Stimulated activated CD4-positive, alpha-beta T cell treated with anti-CD3 and anti-CD28 coated beads, TNF-alpha, amount 100 ng/mL, for 48 hours (primary cell): ENCODE data around the gene COA4.
"Not testable (repeated sequence)": the region's sequence is repeated elsewhere in the genome, so short reads cannot be mapped to it uniquely, and the experiment has no call there.

Source experiments
- DNase-seq, 3 donors: peaks; one replicate each; pipeline ENCODE4 v3.0.0-alpha.2; 2020; ENCODE audit warnings: low read depth in 3 of 3

COA4 gene

DNA sequence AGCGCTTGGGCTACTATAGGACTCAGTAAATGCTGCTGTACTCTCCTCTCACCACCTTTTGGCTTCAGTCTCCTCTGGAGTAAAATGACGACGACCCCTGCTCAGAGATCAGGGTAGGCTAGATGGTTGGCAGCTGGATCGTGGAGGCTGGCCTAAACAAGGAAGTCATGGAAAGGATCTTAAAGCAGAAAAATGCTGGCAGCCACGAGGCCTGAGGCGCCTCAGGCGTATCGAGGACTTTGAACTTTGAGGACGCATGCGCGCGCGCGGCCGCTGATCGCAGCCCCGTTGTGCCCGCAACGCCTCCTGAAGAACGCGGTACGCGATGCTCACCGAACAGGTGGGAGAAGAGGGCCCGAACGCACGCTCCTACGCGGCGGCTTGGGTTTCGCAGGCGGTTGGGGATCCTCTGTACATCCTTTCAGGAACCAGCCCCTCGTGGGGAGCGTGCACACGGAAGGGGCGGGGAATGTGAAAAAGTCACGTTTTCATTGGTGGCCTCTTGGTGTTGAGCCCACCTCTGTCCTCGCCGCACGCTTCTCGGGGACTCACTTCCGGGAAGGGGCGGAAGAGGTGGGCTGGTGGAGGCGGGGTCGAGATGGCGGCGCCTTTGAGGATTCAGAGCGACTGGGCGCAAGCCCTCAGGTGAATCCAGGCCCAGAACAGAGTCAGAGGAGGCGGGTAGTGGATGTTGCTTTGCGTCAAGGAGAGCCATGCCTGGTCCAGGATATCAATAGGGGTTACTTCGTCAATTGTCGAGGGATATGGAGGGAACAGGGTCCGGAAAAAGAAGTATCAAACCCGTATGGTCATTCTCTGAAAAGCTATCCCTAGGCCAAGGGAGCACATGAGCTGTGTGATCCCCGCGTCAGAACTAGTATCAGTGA is at the start of gene COA4, which contains the start of gene PAAF1:
TSS of gene COA4 (minus strand) at position 423 of the 887 bp plus-strand sequence. CDS start 3,468 bp downstream, outside the sequence.
TSS of gene PAAF1 (plus strand) at position 576 of the 887 bp plus-strand sequence. CDS start at position 599, 23 bp downstream.
- peak; percentile 90 to 93 (median 93) for DNase-seq

DNA sequence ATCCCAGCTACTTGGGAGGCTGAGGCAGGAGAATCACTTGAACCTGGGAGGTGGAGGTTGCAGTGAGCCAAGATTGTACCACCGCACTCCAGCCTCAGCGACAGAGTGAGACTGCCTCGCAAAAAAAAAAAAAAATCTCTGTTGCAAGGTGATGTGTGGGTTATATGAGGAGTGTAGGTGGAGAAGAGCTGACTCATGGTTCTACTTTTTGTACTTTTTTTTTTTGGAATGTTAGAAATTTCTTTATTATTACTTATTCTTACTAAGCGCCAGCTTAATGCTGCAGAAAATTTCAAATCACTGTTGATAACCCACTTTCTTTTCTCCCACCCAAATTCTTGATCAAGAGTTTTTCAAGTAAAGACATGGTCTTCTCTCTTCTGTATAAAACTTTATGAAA is 44.5 kb upstream of the COA4 start:
- no peak for DNase-seq

GRCh38 chr11:73916435-73916834 is 39.8 kb upstream of the COA4 start:
- no peak for DNase-seq

DNA sequence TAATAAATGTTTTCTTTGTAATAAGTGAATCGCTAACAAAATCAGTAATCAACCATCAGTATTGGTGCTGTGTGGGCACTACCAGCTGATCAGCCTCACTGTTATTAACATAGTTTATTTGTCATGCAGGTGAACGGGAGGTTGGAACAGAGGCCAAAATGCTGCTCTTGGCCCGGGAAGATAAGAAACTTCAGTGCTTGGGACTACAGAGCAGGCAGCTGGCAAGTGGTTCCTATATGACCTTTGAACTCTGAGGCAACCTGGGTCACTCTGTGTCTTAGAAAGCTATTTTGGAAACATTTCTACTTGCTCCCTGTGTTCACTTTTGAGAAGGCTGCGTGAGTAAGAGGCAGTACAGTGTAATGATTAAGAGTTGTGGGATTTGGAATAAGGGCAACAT is 37.6 kb upstream of the COA4 start:
- no peak for DNase-seq

DNA sequence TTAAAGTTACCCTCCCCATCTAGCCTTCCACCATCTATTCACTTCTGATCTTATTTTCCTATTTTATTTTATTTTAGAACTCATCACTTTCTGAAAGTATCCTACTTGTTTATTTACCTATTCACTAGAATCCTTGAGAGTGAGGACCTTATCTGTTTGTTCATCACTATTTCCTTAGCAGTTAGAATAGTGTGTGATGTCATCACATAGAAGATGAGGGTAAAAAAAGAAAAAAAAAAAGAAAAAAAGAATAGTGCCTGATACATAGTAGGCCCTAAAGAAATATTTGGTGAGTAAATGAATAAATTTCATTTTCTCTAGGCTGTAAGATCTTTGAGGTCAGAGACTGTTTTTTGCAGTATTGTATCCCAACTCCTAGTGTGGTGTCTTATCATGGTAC is 36.8 kb upstream of the COA4 start:
- DNase-seq = no peak

GRCh38 chr11:73912026-73912425 is 35.4 kb upstream of the COA4 start:
- no peak for DNase-seq

DNA sequence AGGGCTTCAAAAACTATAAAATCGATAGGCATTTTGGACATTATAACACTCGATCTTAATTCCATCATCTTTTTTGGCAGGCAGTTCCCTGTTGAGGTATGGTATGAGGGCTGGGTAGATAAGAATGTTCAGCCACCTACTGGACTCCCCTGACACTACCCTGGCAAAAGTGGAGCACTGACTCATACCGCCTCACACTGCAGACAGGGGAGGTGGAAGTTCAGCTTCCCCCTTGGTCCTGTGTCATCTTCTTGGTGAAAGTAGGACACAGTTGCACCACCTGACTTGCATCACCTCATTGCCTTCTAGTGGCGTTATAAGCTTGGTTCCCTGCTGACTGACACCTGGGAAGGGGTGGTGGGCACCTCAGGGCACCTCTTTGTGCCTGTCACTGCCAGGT is 30.5 kb upstream of the COA4 start:
- peak in 1 of 3 donors; percentile 4 for DNase-seq

- DNase-seq = no peak
These were observed 25.7 kb upstream of the COA4 start for GRCh38 chr11:73902303-73902702.

- DNase-seq = no peak
These were observed 18.2 kb upstream of the COA4 start for GRCh38 chr11:73894725-73895335.

DNA sequence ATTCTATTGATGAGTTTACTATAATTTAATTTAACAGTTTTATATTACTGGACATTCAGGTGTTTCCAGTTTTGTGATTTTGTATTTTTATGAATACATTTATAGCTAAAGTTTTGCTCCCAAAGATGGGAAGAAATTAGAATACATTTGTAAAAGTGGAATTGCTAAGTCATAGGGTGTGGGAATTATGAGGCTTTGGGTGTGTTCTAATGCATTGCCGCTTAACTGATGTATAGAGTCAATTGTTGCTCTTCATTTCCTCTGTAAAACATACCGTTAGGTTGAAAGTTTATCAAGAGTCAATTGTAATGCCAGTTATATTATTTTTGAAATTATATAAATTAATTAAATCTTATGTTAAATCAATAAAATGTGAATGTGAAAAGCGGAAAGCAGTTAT is 16.4 kb upstream of the COA4 start:
- no peak for DNase-seq

DNA sequence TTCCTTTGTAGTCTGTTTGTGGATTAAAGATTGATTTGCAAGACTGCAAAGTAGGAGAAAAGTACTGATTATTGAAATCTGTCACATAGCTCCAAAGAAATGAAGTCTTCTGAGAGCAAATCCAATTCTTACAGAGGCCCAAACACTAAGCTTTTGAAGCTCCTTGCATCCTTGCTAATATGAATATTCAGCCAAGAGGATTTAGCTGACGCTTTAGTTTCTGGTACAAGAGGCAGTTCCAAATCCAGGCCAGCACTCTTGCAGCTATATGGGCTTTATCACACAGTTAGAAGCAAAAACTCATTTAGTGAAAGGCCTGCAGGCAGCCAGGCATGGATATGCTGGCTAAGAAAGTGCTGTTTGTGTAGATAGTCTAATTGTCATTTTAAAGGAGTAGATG is 12.9 kb upstream of the COA4 start:
- DNase-seq = no peak

- no peak for DNase-seq
These were observed 12.4 kb upstream of the COA4 start for GRCh38 chr11:73889019-73889418.

DNA sequence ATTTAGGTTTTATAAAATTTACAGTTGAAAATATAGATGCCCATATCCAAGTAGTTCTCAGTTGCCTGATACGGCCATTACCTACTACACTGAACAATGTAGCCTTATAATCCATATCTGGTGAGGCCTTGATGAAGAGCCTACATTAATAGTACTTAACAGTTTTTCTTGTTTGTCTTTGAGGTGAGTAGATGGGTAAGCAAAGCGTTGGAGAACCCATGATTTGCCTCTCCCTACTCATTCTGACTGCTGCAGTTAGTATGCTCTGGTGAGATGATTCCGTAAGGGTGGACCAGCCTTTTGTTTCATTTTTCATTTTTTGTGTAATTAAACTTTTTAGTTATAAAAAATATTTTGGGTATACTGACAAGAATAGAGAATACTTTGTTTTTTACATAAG is 11.6 kb upstream of the COA4 start:
- no peak for DNase-seq

DNA sequence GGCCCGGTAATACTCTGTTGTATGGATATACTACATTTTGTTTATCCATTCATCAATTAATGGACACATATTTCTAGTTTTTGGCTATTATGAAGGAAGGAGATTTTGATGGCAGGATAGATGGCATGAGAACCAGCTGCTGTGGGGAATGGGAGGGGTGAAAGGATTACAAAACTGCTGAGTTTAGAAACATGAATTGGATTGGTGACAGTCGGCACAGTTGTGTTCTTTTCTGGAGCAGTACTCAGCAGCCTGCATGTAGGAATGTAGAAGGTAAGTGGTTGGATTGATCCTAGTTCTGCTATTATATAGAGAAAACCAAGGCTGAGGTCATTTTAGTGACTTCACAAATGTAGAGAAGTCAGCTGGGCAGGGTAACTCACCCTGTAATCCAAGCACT is 7.2 kb upstream of the COA4 start:
- DNase-seq = no peak

DNA sequence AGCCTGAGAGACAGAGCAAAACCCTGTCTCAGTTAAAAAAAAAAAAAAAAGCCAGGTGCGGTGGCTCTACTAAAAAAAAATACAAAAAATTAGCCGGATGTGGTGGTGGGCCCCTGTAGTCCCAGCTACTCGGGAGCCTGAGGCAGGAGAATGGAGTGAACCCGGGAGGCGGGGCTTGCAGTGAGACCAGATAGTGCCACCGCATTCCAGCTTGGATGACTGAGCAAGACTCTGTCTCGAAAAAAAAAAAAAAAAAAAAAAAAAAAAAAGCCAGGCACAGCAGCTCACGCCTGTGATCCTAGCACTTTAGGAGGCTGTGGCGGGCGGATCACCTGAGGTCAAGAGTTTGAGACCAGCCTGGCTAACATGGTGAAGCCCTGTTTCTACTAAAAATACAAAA is 3.8 kb upstream of the COA4 start:
- not testable (repeated sequence) for DNase-seq

- no peak for DNase-seq
These were observed 2.1 kb upstream of the COA4 start for GRCh38 chr11:73878771-73879170.

- no peak for DNase-seq
These were observed 806 bp downstream of the COA4 start for GRCh38 chr11:73875840-73876239.

- DNase-seq = no peak
These were observed 1.3 kb downstream of the COA4 start for GRCh38 chr11:73875380-73875779.

- no peak for DNase-seq
These were observed 3.8 kb downstream of the COA4 start for GRCh38 chr11:73872749-73873357.

DNA sequence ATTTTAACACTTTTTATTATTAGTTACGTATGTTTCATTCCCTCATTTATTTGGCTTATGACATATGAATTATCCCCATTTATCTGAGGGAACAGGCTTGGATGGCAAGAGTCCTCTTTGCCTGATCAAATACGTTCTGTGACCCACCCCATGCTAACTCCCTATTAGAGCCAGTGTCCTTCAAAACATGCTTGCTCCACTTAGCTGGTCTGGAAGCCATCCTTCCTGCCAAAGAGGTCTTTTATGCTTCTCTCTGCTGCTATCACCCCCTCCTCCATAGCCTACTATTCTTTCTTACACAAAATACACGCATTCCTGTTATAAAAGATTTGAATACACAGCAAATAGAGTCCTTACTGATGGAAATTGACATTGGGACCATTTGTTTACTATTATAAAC is 6.4 kb downstream of the COA4 start:
- no peak for DNase-seq

DNA sequence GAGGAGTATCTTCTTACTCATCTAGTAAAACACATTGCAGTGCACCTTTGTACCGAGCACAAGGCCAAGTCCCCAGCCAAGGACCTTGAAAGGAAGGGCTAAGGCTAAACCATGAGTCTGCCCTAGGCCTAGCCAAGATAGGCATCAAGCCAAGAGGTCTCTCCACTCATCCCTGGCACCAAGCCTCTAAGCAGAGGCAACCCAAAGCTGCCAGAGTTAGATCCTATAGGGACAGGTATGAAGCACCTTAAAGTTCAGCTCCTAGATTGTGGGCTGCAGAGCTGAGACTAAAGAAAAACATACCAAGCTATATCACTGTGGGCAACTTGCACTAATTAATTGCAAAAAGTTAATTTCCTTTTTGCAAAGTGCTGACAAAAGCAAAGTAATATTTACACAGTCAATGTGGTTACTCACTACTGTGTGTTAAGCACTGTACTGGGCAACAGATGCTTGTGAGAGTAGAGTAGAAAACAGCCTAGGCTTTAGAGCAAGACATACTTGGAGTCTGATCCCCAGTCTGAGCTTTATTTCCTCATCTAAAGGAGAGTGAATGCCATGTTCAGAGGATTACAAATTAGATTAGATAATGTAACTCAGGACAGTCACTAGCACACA is 7.2 kb downstream of the COA4 start:
- no peak for DNase-seq

- no peak for DNase-seq
These were observed 10.1 kb downstream of the COA4 start for GRCh38 chr11:73866586-73866996.
